IMR-90 (cell line): ENCODE measurements around the gene WDR37. TPM values are rescaled to one million over a fixed set of nuclear protein-coding genes. Genes with fewer than 3 reads are reported as not detected.

Experiments used
- ATAC-seq: fragments of 200-7000 bp; cut with Tn5 transposase; 2 replicates; pipeline ENCODE4 v1.9.1; 2020; ENCODE audit warnings: low read depth, mild to moderate bottlenecking, moderate library complexity
- BruUV-seq: library from RNA; stranded (reverse); fragments of 400-500 nt; replicated peaks from 2 replicates; lab custom pipeline; 2021; lab: Mats Ljungman, UMichigan
- CTCF ChIA-PET: fragments of 300-600 bp; formaldehyde crosslinking; extraction: SDS; loops from one replicate; lab custom pipeline; 2021; ENCODE audit warnings: antibody characterized with exemption; lab: Yijun Ruan, JAX
- POLR2A ChIA-PET: fragments of 300-600 bp; sonication (Branson Sonifier 250); formaldehyde crosslinking; loops from one replicate; lab custom pipeline; 2022; ENCODE audit warnings: antibody characterized with exemption; ENCODE audit not compliant: unreplicated experiment; lab: Charles Lee
- DNase-seq: peaks from one replicate; pipeline ENCODE4 v3.0.0; 2013
- H2AFZ ChIP-seq: replicated peaks from 2 replicates; pipeline ENCODE3; 2013; ENCODE audit warnings: low read length, mild to moderate bottlenecking; ENCODE audit not compliant: poor library complexity
- H2AK5ac ChIP-seq: 2 replicates; pipeline ENCODE4 v1.6.1; 2013; ENCODE audit warnings: low read depth, low read length, inconsistent platforms
- H2AK9ac ChIP-seq: replicated peaks from 2 replicates; pipeline ENCODE3; 2013; ENCODE audit warnings: mild to moderate bottlenecking, low read depth, low read length, moderate library complexity; ENCODE audit not compliant: poor library complexity
- H2BK120ac ChIP-seq: 2 replicates; pipeline ENCODE4 v1.6.1; 2013; ENCODE audit warnings: low read depth, low read length, inconsistent platforms
- H2BK15ac ChIP-seq: 3 replicates; pipeline ENCODE4 v1.6.1; 2013; ENCODE audit warnings: low read depth, low read length, inconsistent platforms
- H2BK20ac ChIP-seq: 2 replicates; pipeline ENCODE4 v1.6.1; 2013; ENCODE audit warnings: low read depth, mild to moderate bottlenecking, inconsistent platforms, low read length, moderate library complexity
- H2BK5ac ChIP-seq: 2 replicates; pipeline ENCODE4 v1.6.1; 2013; ENCODE audit warnings: mild to moderate bottlenecking, low read depth, low read length, inconsistent platforms; ENCODE audit not compliant: poor library complexity, severe bottlenecking
- H3K14ac ChIP-seq: replicated peaks from 2 replicates; pipeline ENCODE4 v1.6.1; 2013; ENCODE audit warnings: low read depth, low read length, inconsistent platforms
- H3K18ac ChIP-seq: 2 replicates; pipeline ENCODE4 v1.6.1; 2013; ENCODE audit warnings: low read depth, low read length, control low read depth
- H3K23ac ChIP-seq: 2 replicates; pipeline ENCODE4 v1.6.1; 2013; ENCODE audit warnings: low read depth, low read length, inconsistent platforms
- H3K27ac ChIP-seq: 2 replicates; pipeline ENCODE4 v1.5.1; 2013; ENCODE audit warnings: mild to moderate bottlenecking, control low read depth, low read length; ENCODE audit not compliant: insufficient read depth
- H3K27me3 ChIP-seq: 2 replicates; pipeline ENCODE4 v1.6.1; 2013; ENCODE audit warnings: low read length; ENCODE audit not compliant: control insufficient read depth, insufficient read depth
- H3K36me3 ChIP-seq: 2 replicates; pipeline ENCODE4 v1.6.1; 2013; ENCODE audit warnings: low read length, mixed read lengths; ENCODE audit not compliant: control insufficient read depth, insufficient read depth
- H3K4ac ChIP-seq: 2 replicates; pipeline ENCODE4 v1.6.1; 2013; ENCODE audit warnings: low read depth, low read length, inconsistent platforms
- H3K4me1 ChIP-seq: 2 replicates; pipeline ENCODE4 v1.6.1; 2013; ENCODE audit warnings: low read length, mixed read lengths; ENCODE audit not compliant: control insufficient read depth, insufficient read depth
- H3K4me2 ChIP-seq: 2 replicates; pipeline ENCODE4 v1.6.1; 2013; ENCODE audit warnings: low read depth, mild to moderate bottlenecking, control low read depth, low read length, moderate library complexity
- H3K4me3 ChIP-seq: 2 replicates; pipeline ENCODE4 v1.5.1; 2013; ENCODE audit warnings: low read depth, mild to moderate bottlenecking, control low read depth, low read length, moderate library complexity; ENCODE audit not compliant: insufficient read depth
- H3K56ac ChIP-seq: 2 replicates; pipeline ENCODE4 v1.6.1; 2013; ENCODE audit warnings: low read length, inconsistent platforms; ENCODE audit not compliant: insufficient read depth; ENCODE audit errors: extremely low read depth
- H3K79me1 ChIP-seq, 2 experiments: 2 replicates each; pipeline ENCODE4 v1.6.1; 2013; ENCODE audit warnings: low read length in 2 of 2, inconsistent platforms in 1 of 2, low read depth in 1 of 2
- H3K9ac ChIP-seq: 2 replicates; pipeline ENCODE4 v1.6.1; 2013; ENCODE audit warnings: low read depth, low read length, control low read depth
- H3K9me1 ChIP-seq: 2 replicates; pipeline ENCODE4 v1.6.1; 2013; ENCODE audit warnings: low read length, inconsistent platforms; ENCODE audit not compliant: insufficient read depth
- H3K9me3 ChIP-seq: 2 replicates; pipeline ENCODE4 v1.6.1; 2013; ENCODE audit warnings: low read length; ENCODE audit not compliant: control insufficient read depth, insufficient read depth
- H4K20me1 ChIP-seq: 2 replicates; pipeline ENCODE4 v1.6.1; 2013; ENCODE audit warnings: low read length, inconsistent platforms; ENCODE audit not compliant: insufficient read depth
- H4K5ac ChIP-seq: 2 replicates; pipeline ENCODE4 v1.6.1; 2013; ENCODE audit warnings: mild to moderate bottlenecking, low read depth, low read length, control low read depth
- H4K8ac ChIP-seq, 2 experiments: 2 replicates each; pipeline ENCODE4 v1.6.1; 2013; ENCODE audit warnings: low read depth in 2 of 2, low read length in 2 of 2, control low read depth in 1 of 2, inconsistent platforms in 1 of 2
- H4K91ac ChIP-seq: 2 replicates; pipeline ENCODE4 v1.6.1; 2013; ENCODE audit warnings: low read depth, low read length, inconsistent platforms; ENCODE audit not compliant: insufficient read depth
- BHLHE40 ChIP-seq: fragments of 150-350 bp; IDR thresholded peaks from 2 replicates; pipeline ENCODE4 v1.6.1; 2016; ENCODE audit warnings: mild to moderate bottlenecking, low read depth, low read length
- CEBPB ChIP-seq: IDR thresholded peaks from 2 replicates; pipeline ENCODE4 v1.6.1; 2012; ENCODE audit warnings: low read depth, low read length, improper control_type of control experiment
- CHD1 ChIP-seq: IDR thresholded peaks from 2 replicates; pipeline ENCODE4 v1.6.1; 2012; ENCODE audit warnings: low read depth, low read length, improper control_type of control experiment
- CTCF ChIP-seq: conservative IDR thresholded peaks from 2 replicates; pipeline ENCODE4 v1.5.1; 2012; ENCODE audit warnings: mild to moderate bottlenecking, low read depth, low read length, improper control_type of control experiment
- ELK1 ChIP-seq: fragments of 150-350 bp; IDR thresholded peaks from 2 replicates; pipeline ENCODE4 v1.6.1; 2016; ENCODE audit warnings: low read depth, mild to moderate bottlenecking, low read length, moderate library complexity, borderline replicate concordance
- MAFK ChIP-seq: IDR thresholded peaks from 2 replicates; pipeline ENCODE4 v1.6.1; 2012; ENCODE audit warnings: low read depth, low read length, improper control_type of control experiment
- MAZ ChIP-seq: IDR thresholded peaks from 2 replicates; pipeline ENCODE4 v1.6.1; 2012; ENCODE audit warnings: low read depth, mild to moderate bottlenecking, low read length, improper control_type of control experiment, moderate library complexity, borderline replicate concordance
- MXI1 ChIP-seq: IDR thresholded peaks from 2 replicates; pipeline ENCODE4 v1.6.1; 2012; ENCODE audit warnings: low read depth, mild to moderate bottlenecking, low read length, moderate library complexity, borderline replicate concordance
- NFE2L2 ChIP-seq: fragments of 150-350 bp; IDR thresholded peaks from 2 replicates; pipeline ENCODE4 v1.6.1; 2016; ENCODE audit warnings: low read depth, mild to moderate bottlenecking, low read length
- RAD21 ChIP-seq: IDR thresholded peaks from 2 replicates; pipeline ENCODE4 v1.6.1; 2012; ENCODE audit warnings: low read length, improper control_type of control experiment
- RCOR1 ChIP-seq: IDR thresholded peaks from 2 replicates; pipeline ENCODE4 v1.6.1; 2012; ENCODE audit warnings: mild to moderate bottlenecking, low read length, improper control_type of control experiment; ENCODE audit not compliant: insufficient replicate concordance
- RFX5 ChIP-seq: IDR thresholded peaks from 2 replicates; pipeline ENCODE4 v1.8.0; 2012; ENCODE audit warnings: low read depth, mild to moderate bottlenecking, low read length, moderate library complexity
- USF2 ChIP-seq: fragments of 150-350 bp; IDR thresholded peaks from 2 replicates; pipeline ENCODE4 v1.6.1; 2017; ENCODE audit warnings: mild to moderate bottlenecking, antibody characterized with exemption, low read length, low read depth
- WGBS, 2 experiments: methylation state at CpG; one replicate each; pipeline versions ENCODE4 v1.1.5 to v1.1.7; 2013; ENCODE audit warnings: missing lambda C conversion rate in 2 of 2; ENCODE audit not compliant: insufficient read length in 1 of 2; ENCODE audit errors: extremely low coverage in 2 of 2; 5-methylcytosine and 5-hydroxymethylcytosine counted together
- dilution Hi-C: fragments of 300-500 bp; cut with HindIII; formaldehyde crosslinking; loops from one replicate; pipeline ENCODE4 v1.14.3; 2018; ENCODE audit warnings: low sequenced_read_pairs; ENCODE audit not compliant: unreplicated experiment
- in situ Hi-C: fragments of 300-500 bp; cut with MboI; formaldehyde crosslinking; loops from 3 replicates; pipeline ENCODE4 v1.14.3; 2019; ENCODE audit warnings: low sequenced_read_pairs, inconsistent platforms, mixed read lengths
- intact Hi-C: fragments of 100-400 bp; cut with micrococcal nuclease; formaldehyde crosslinking; loops from 2 replicates; pipeline ENCODE4 v1.10.0; 2022
- polyA plus RNA-seq, 3 experiments: library from polyadenylated mRNA; depleted of rRNA; stranded (reverse); fragments of >200 nt; gene quantifications; 2 replicates each; pipeline ENCODE4 v1.2.3, GENCODE V29; 2012; ENCODE audit warnings: low replicate concordance in 1 of 3
- total RNA-seq: library from RNA; depleted of rRNA; stranded (reverse); fragments of >200 nt; gene quantifications from 2 replicates; pipeline ENCODE4 v1.2.3, GENCODE V29; 2012

Gene WDR37
- total and polyA plus RNA-seq, 2 of the 4 experiments (the other 2 are of a cell fraction): 12.7 to 14.5 TPM

GRCh38 chr10:1033601-1034000 lies 22.6 kb upstream of the WDR37 start:
- no peak for DNase-seq
- ChIA-PET POLR2A (no interaction called here), CTCF (interaction anchor here (0.6 kb wide), 1 partner anchor 143 kb away, joined by 3 read pairs; no protein-coding TSS in a partner anchor)
- no peak for TF ChIP-seq MAFK
- TF ChIP-seq CEBPB: no peak
- no peak for TF ChIP-seq CTCF
- no peak for TF ChIP-seq CHD1
- no peak for TF ChIP-seq BHLHE40
- no peak for TF ChIP-seq MAZ
- TF ChIP-seq RCOR1: no peak
- TF ChIP-seq ELK1: no peak
- TF ChIP-seq RAD21: no peak
- no peak for TF ChIP-seq RFX5
- no peak for TF ChIP-seq MXI1
- no peak for TF ChIP-seq USF2
- no peak for TF ChIP-seq NFE2L2
- H3K79me1 ChIP-seq: no peaks in the 10 kb centered on the region
- H4K8ac ChIP-seq: no peak overlapping the region
- H3K36me3 ChIP-seq: peaks cover 1% of the 10 kb centered on the region; the same call in 1 of the 2 replicates
- no TSS peak for BruUV-seq
- no peak overlapping the region for H2AK5ac ChIP-seq
- intact Hi-C loops: no loop called here
- no peak overlapping the region for H2BK20ac ChIP-seq
- no peak overlapping the region for H3K4me3 ChIP-seq
- in situ Hi-C loops: no loop called here
- H2BK5ac ChIP-seq: no peak overlapping the region
- H3K4me1 ChIP-seq: no peaks in the 10 kb centered on the region
- H3K27ac ChIP-seq: no peak overlapping the region
- H3K27me3 ChIP-seq: no peaks in the 10 kb centered on the region
- H2BK15ac ChIP-seq: no peak overlapping the region
- H3K18ac ChIP-seq: no peak overlapping the region
- H2AK9ac ChIP-seq: no peak overlapping the region
- dilution Hi-C loops: no loop called here
- no peak overlapping the region for H4K91ac ChIP-seq
- H3K23ac ChIP-seq: no peak overlapping the region
- H2BK120ac ChIP-seq: no peak overlapping the region
- H3K4me2 ChIP-seq: no peak overlapping the region
- no peak overlapping the region for H3K56ac ChIP-seq
- H3K14ac ChIP-seq: no peak overlapping the region
- H3K9me3 ChIP-seq: no peaks in the 10 kb centered on the region
- no CpG with 5 or more reads among the region's 1 CpG for WGBS, 2 experiments
- no peak for ATAC-seq
- no peaks in the 10 kb centered on the region for H4K20me1 ChIP-seq
- no peak overlapping the region for H2AFZ ChIP-seq
- no peak overlapping the region for H3K9ac ChIP-seq
- no peak overlapping the region for H4K5ac ChIP-seq
- H3K4ac ChIP-seq: no peak overlapping the region
- peaks cover 5% of the 10 kb centered on the region; the same call in 1 of the 2 replicates for H3K9me1 ChIP-seq
